DND-41 (cell line): Measurements from ENCODE around the gene AEN.

Source experiments
- CTCF ChIP-seq: IDR thresholded peaks from 2 replicates; pipeline ENCODE4 v1.5.1; 2012; ENCODE audit warnings: borderline replicate concordance, low read length, moderate library complexity, mild to moderate bottlenecking; ENCODE audit not compliant: poor library complexity, severe bottlenecking; ENCODE audit errors: extremely low read depth
- EZH2 ChIP-seq: IDR thresholded peaks from 3 replicates; pipeline ENCODE4 v1.6.1; 2012; ENCODE audit warnings: borderline replicate concordance, low read depth, mild to moderate bottlenecking, moderate library complexity, low read length, inconsistent platforms; ENCODE audit not compliant: severe bottlenecking

GRCh38 chr15:88663141-88663621 is 42.0 kb downstream of the AEN start:
- TF ChIP-seq CTCF (no peak), EZH2 (no peak)
